ENCODE results near the gene IL20RB.

DNA sequence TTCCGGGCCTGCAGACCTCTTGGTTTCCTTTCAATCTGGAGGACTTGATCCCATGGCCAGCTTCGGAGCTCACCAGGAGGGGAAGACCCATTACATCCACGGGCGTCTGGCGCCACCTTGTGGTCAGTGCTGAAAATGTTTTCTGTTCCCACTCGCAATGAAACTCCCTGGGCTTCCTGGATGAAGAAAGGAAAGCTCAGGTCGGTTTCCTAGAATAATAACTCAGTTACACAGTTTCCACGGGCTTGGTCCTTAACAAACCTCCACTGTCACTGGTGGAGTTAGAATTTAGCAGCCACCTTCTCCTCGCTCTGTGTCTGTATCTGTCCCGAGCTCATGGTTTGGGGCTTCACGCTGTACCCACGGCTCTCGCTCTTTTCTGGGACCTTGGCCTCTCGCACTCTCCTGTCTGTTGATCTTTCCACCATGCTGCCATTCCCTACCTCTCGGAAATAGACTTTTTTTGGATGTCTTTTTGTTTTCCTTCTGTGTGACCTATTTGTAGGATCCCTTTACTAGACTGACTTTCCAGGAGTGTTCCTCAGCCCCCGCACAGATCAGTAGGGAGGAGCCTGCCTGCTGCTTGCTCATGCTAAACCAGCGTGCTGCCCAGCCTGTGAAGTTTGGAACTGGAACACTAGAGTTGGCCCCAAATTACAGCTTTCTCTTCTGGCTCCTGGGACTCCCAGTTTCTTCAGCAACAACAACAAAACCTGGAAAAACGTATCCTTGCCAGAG is 56.3 kb downstream of the IL20RB start:
- TF ChIP-seq, protein P1, sequence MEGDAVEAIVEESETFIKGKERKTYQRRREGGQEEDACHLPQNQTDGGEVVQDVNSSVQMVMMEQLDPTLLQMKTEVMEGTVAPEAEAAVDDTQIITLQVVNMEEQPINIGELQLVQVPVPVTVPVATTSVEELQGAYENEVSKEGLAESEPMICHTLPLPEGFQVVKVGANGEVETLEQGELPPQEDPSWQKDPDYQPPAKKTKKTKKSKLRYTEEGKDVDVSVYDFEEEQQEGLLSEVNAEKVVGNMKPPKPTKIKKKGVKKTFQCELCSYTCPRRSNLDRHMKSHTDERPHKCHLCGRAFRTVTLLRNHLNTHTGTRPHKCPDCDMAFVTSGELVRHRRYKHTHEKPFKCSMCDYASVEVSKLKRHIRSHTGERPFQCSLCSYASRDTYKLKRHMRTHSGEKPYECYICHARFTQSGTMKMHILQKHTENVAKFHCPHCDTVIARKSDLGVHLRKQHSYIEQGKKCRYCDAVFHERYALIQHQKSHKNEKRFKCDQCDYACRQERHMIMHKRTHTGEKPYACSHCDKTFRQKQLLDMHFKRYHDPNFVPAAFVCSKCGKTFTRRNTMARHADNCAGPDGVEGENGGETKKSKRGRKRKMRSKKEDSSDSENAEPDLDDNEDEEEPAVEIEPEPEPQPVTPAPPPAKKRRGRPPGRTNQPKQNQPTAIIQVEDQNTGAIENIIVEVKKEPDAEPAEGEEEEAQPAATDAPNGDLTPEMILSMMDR (IDR thresholded peaks at IDR 0.05 in 8 of 11, conservative IDR thresholded peaks at IDR 0.05 in 3 of 11), result peak; percentile 82 to 95 (median 90)
- TF ChIP-seq POLR2A (IDR thresholded peaks at IDR 0.05), result no peak

All from spleen (tissue), 7 donors.